Astrocyte of the cerebellum (primary cell): ENCODE data around the gene NUAK2.

Experiments used
- DNase-seq: peaks from one replicate; pipeline ENCODE4 v3.0.0-alpha.2; 2011; ENCODE audit warnings: low read depth
- H3K4me3 ChIP-seq: 2 replicates; pipeline ENCODE4 v1.5.1; 2011; ENCODE audit warnings: mild to moderate bottlenecking, low read depth, low read length, moderate library complexity
- CTCF ChIP-seq: IDR thresholded peaks from 2 replicates; pipeline ENCODE4 v1.5.1; 2012; ENCODE audit warnings: low read length, low read depth, moderate library complexity, mild to moderate bottlenecking; ENCODE audit errors: missing control alignments
- in situ Hi-C: cut with HindIII; loops from 2 replicates; pipeline ENCODE4 v1.10.0; 2017; ENCODE audit warnings: low sequenced_read_pairs

The NUAK2 gene

GRCh38 chr1:205346956-205347574, 25.5 kb upstream of the NUAK2 start:
- in situ Hi-C loops = no loop called here
- TF ChIP-seq CTCF = no peak
- no peak for DNase-seq
- no peak overlapping the region for H3K4me3 ChIP-seq

GRCh38 chr1:205345761-205346160, 24.2 kb upstream of the NUAK2 start:
- in situ Hi-C loops = no loop called here
- no peak overlapping the region for H3K4me3 ChIP-seq
- TF ChIP-seq CTCF = no peak
- no peak for DNase-seq

- no peak for DNase-seq
- TF ChIP-seq CTCF = no peak
- H3K4me3 ChIP-seq = peak overlapping the region; percentile 15
- in situ Hi-C loops = no loop called here
Measured at GRCh38 chr1:205344066-205344928, 22.8 kb upstream of the NUAK2 start.

GRCh38 chr1:205343431-205344065, 22.0 kb upstream of the NUAK2 start:
- in situ Hi-C loops = no loop called here
- DNase-seq = no peak
- H3K4me3 ChIP-seq = peak overlapping the region; percentile 15
- TF ChIP-seq CTCF = no peak

GRCh38 chr1:205342986-205343385, 21.4 kb upstream of the NUAK2 start:
- TF ChIP-seq CTCF = no peak
- DNase-seq = no peak
- in situ Hi-C loops = no loop called here
- H3K4me3 ChIP-seq = no peak overlapping the region

- DNase-seq = no peak
- H3K4me3 ChIP-seq = no peak overlapping the region
- in situ Hi-C loops = no loop called here
- no peak for TF ChIP-seq CTCF
Measured at GRCh38 chr1:205340676-205341075, 19.1 kb upstream of the NUAK2 start.
